Sigmoid colon (tissue), 7 donors: ENCODE data around the gene PRCC. TPM values are rescaled to one million over a fixed set of nuclear protein-coding genes. Genes with fewer than 3 reads are reported as not detected.

Experiments used
- DNase-seq: peaks from one replicate; pipeline ENCODE4 v3.0.0-alpha.2; 2019
- H3K27ac ChIP-seq, 4 donors: fragments of 200-600 bp; sonication (generic); one replicate each; pipeline ENCODE4 v1.5.1; 2016 to 2019; ENCODE audit warnings: mild to moderate bottlenecking in 1 of 4
- H3K27me3 ChIP-seq, 3 donors: fragments of 200-600 bp; sonication (generic); one replicate each; pipeline ENCODE4 v1.5.1; 2019; ENCODE audit warnings: mild to moderate bottlenecking in 1 of 3
- H3K36me3 ChIP-seq, 4 donors: fragments of 200-600 bp; sonication (generic); one replicate each; pipeline ENCODE4 v1.5.1; 2016 to 2019
- H3K4me1 ChIP-seq, 4 donors: fragments of 200-600 bp; sonication (generic); one replicate each; pipeline ENCODE4 v1.5.1; 2017 to 2019
- H3K4me3 ChIP-seq, 4 donors: fragments of 200-600 bp; sonication (generic); one replicate each; pipeline ENCODE4 v1.5.1; 2017 to 2019; ENCODE audit warnings: mild to moderate bottlenecking in 2 of 4, moderate library complexity in 1 of 4
- H3K9me3 ChIP-seq, 4 donors: fragments of 200-600 bp in 3 of 4; sonication (generic) in 3 of 4; one replicate each; pipeline versions ENCODE4 v1.5.1 to v1.6.1; 2013 to 2019
- CTCF ChIP-seq, 4 experiments: fragments of 450-650 bp in 3 of 4; fragments of 200-600 bp in 1 of 4; IDR thresholded peaks; one replicate each; pipeline ENCODE4 v1.5.1; 2016 to 2019; ENCODE audit warnings: antibody characterized with exemption in 4 of 4, mild to moderate bottlenecking in 3 of 4, moderate library complexity in 2 of 4
- EP300 ChIP-seq, 4 donors: sonication (generic); formaldehyde crosslinking; IDR thresholded peaks; one replicate each; pipeline ENCODE4 v1.6.1; 2017; ENCODE audit warnings: antibody characterized with exemption in 4 of 4
- POLR2A ChIP-seq, 2 donors: fragments of 450-650 bp; IDR thresholded peaks; one replicate each; pipeline ENCODE4 v1.6.1; 2016; ENCODE audit warnings: antibody characterized with exemption in 2 of 2, mild to moderate bottlenecking in 2 of 2, moderate library complexity in 2 of 2
- POLR2AphosphoS5 ChIP-seq, 4 donors: sonication (generic); formaldehyde crosslinking; IDR thresholded peaks; one replicate each; pipeline ENCODE4 v1.6.1; 2017; ENCODE audit warnings: antibody characterized with exemption in 4 of 4
- WGBS, 2 donors: extraction: QIAGEN DNeasy Blood & Tissue Kit; methylation state at CpG; one replicate each; pipeline ENCODE4 v1.1.7; 2013; 5-methylcytosine and 5-hydroxymethylcytosine counted together
- intact Hi-C: fragments of 100-400 bp; cut with DNase I; formaldehyde crosslinking; loops from one replicate; pipeline ENCODE4 v1.15.1; 2023
- polyA plus RNA-seq, 3 donors: library from polyadenylated mRNA; stranded (reverse); fragments of 200-250 nt; gene quantifications; one replicate each; pipeline ENCODE4 v1.2.3, GENCODE V29; 2013
- total RNA-seq, 4 donors: library from RNA; depleted of rRNA; stranded (reverse); fragments of >200 nt; gene quantifications; one replicate each; pipeline ENCODE4 v1.1.0, GENCODE V29; 2016
- donor health status: healthy with polysubstance abuse.
- donor health status: Bipolar disorder and iron deficiency.
- donor health status: healthy.

PRCC gene
- total and polyA plus RNA-seq, 7 donors, result 27.5 to 49.7 (median 34.1) TPM

- Histone ChIP-seq H3K9me3 (no peaks in the 10 kb centered on the region), H3K36me3 (peaks cover 0 to 8% (median 0%) of the 10 kb centered on the region in 4 donors), H3K27me3 (no peaks in the 10 kb centered on the region), H3K27ac (peak overlapping the region in 3 of 4 donors; percentile 10 to 52 (median 22)), H3K4me1 (peaks cover 0 to 34% (median 21%) of the 10 kb centered on the region in 4 donors), H3K4me3 (no peak overlapping the region)
- intact Hi-C loops, result no loop called here
- WGBS, 2 donors, result 84 to 90% methylated on average over 7 of the region's 7 CpGs
- TF ChIP-seq CTCF (IDR thresholded peaks at IDR 0.05) (no peak), POLR2A (IDR thresholded peaks at IDR 0.05) (no peak), EP300 (IDR thresholded peaks at IDR 0.05) (no peak), POLR2AphosphoS5 (IDR thresholded peaks at IDR 0.05) (no peak)
- DNase-seq, result no peak
These were observed 39.4 kb downstream of the PRCC start for GRCh38 chr1:156806512-156807440.

- TF ChIP-seq CTCF (IDR thresholded peaks at IDR 0.05) (no peak), EP300 (IDR thresholded peaks at IDR 0.05) (no peak), POLR2A (IDR thresholded peaks at IDR 0.05) (no peak), POLR2AphosphoS5 (IDR thresholded peaks at IDR 0.05) (no peak)
- 55 to 90% methylated on average over 2 of the region's 2 CpGs for WGBS, 2 donors
- peaks cover 0 to 3% (median 0%) of the 10 kb centered on the region in 3 donors for H3K27me3 ChIP-seq
- intact Hi-C loops, result no loop called here
- peaks cover 0 to 34% (median 21%) of the 10 kb centered on the region in 4 donors for H3K4me1 ChIP-seq
- H3K4me3 ChIP-seq, result no peak overlapping the region
- peak; percentile 50 for DNase-seq
- no peak overlapping the region for H3K27ac ChIP-seq
- H3K9me3 ChIP-seq, result no peaks in the 10 kb centered on the region
- H3K36me3 ChIP-seq, result no peaks in the 10 kb centered on the region
These were observed 40.3 kb downstream of the PRCC start for GRCh38 chr1:156807627-156808026.

- H3K36me3 ChIP-seq, result no peaks in the 10 kb centered on the region
- no peaks in the 10 kb centered on the region for H3K9me3 ChIP-seq
- peaks cover 0 to 11% (median 0%) of the 10 kb centered on the region in 3 donors for H3K27me3 ChIP-seq
- no peak overlapping the region for H3K27ac ChIP-seq
- TF ChIP-seq EP300 (IDR thresholded peaks at IDR 0.05) (no peak), CTCF (IDR thresholded peaks at IDR 0.05) (no peak), POLR2AphosphoS5 (IDR thresholded peaks at IDR 0.05) (no peak), POLR2A (IDR thresholded peaks at IDR 0.05) (no peak)
- no peak overlapping the region for H3K4me3 ChIP-seq
- H3K4me1 ChIP-seq, result peaks cover 0 to 37% (median 24%) of the 10 kb centered on the region in 4 donors
- no peak for DNase-seq
- 91 to 93% methylated on average over 16 of the region's 16 CpGs for WGBS, 2 donors
- intact Hi-C loops, result no loop called here
These were observed 41.1 kb downstream of the PRCC start for GRCh38 chr1:156808186-156809030.

GRCh38 chr1:156809281-156809680, 41.9 kb downstream of the PRCC start:
- H3K27me3 ChIP-seq, result peaks cover 0 to 16% (median 0%) of the 10 kb centered on the region in 3 donors
- DNase-seq, result no peak
- H3K9me3 ChIP-seq, result no peaks in the 10 kb centered on the region
- TF ChIP-seq POLR2A (IDR thresholded peaks at IDR 0.05) (no peak), POLR2AphosphoS5 (IDR thresholded peaks at IDR 0.05) (no peak), EP300 (IDR thresholded peaks at IDR 0.05) (no peak), CTCF (IDR thresholded peaks at IDR 0.05) (no peak)
- no peak overlapping the region for H3K27ac ChIP-seq
- 96% methylated on average over 10 of the region's 10 CpGs for WGBS, 2 donors
- intact Hi-C loops, result no loop called here
- H3K36me3 ChIP-seq, result no peaks in the 10 kb centered on the region
- peaks cover 0 to 41% (median 30%) of the 10 kb centered on the region in 4 donors for H3K4me1 ChIP-seq
- no peak overlapping the region for H3K4me3 ChIP-seq
